GM12872 (cell line): ENCODE results near the gene SLC25A33.

Experiments used
- TF ChIP-seq, protein P1 (sequence below): IDR thresholded peaks from 3 replicates; pipeline ENCODE4 v1.5.1; 2011; ENCODE audit warnings: low read depth, mild to moderate bottlenecking, low read length, moderate library complexity; ENCODE audit not compliant: insufficient read depth

The SLC25A33 gene

DNA sequence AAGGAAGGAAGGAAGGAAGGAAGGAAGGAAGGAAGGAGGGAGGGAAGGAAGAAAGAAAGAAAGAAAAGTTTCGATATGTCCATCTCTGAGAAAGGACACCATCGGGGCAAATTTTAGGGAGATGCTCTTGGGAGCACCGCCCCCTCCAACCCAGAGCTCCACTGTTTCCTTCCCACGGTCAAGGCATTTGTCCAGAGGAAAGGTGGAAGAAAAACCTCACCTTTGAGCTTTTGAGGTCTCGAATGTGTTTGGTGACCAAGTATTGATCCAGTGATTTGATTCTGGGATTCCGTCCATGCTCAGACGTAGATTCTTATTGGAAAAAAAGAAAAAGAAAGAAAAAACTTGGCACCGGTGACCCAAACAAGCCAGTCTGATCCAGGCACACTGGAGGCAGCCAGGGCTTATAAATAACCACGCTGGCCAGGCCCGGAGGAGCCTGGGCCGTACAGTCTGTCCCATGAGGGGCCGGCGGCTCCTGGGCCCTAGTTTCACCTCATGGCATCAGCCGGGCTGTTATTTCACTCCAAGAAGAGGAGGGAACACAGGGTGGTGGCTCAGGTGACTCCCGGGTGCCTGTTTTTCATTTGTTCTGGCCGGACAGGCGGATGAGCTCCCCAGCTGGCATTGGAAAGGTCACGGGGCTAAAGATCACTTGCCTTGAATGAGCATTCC is 36.1 kb upstream of the SLC25A33 start:
- TF ChIP-seq, protein P1, sequence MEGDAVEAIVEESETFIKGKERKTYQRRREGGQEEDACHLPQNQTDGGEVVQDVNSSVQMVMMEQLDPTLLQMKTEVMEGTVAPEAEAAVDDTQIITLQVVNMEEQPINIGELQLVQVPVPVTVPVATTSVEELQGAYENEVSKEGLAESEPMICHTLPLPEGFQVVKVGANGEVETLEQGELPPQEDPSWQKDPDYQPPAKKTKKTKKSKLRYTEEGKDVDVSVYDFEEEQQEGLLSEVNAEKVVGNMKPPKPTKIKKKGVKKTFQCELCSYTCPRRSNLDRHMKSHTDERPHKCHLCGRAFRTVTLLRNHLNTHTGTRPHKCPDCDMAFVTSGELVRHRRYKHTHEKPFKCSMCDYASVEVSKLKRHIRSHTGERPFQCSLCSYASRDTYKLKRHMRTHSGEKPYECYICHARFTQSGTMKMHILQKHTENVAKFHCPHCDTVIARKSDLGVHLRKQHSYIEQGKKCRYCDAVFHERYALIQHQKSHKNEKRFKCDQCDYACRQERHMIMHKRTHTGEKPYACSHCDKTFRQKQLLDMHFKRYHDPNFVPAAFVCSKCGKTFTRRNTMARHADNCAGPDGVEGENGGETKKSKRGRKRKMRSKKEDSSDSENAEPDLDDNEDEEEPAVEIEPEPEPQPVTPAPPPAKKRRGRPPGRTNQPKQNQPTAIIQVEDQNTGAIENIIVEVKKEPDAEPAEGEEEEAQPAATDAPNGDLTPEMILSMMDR: no peak

DNA sequence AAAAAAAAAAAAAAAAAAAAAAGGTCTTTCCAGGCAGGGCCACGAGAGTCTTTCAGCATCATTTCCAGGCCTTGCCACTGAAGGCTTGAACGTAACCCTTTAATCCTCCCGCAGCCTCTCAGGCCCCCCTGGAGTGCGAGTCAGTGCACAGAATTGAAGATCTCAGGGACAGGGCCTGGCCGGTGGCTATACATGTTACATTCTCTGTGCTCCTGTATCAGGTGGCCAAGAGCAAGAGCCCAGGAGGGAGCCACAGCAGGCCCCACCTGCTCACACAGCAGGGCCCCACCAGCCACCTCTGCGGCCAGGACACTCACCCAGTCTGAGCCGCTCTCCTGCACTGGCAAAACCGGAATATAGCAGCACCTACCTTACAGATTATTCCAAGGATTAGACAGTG is 34.1 kb upstream of the SLC25A33 start:
- TF ChIP-seq, protein P1: no peak

DNA sequence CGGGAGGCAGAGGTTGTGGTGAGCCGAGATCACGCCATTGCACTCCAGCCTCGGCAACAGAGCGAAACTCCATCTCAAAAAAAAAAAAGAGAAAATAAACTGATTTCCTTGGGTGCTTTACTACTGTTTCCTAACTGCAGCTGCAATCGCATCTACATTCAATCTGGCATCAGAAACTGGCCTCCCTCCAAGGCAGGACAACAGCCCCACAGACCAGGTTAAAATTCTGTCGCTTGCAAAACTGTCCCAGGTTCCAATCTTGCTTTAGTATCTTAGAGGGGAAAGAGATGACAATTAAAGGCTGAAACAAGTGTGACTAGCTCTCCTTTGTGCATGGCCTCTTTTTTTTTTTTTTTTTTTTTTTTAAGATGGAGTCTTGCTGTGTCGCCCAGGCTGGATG is 32.4 kb upstream of the SLC25A33 start:
- TF ChIP-seq, protein P1: no peak

DNA sequence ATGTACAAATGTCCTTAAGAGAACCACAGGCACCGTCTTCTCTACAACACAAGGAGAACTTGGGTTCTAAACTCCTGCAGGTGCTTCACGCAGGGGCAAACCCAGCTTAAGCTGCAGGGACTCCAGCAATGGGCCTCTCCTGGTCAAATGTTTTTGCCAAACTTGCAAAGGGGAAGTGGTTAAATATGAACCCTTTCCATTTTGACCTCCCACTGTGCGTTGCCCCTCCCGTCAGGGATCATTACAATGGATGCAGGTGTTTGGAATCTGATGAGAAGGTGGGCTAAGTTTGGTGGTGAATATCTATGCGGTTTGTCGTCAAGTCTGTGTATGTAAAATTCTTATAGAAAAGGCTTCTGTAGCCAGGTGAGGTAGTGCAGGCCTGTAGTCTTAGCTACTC is 29.1 kb upstream of the SLC25A33 start:
- TF ChIP-seq, protein P1: no peak

DNA sequence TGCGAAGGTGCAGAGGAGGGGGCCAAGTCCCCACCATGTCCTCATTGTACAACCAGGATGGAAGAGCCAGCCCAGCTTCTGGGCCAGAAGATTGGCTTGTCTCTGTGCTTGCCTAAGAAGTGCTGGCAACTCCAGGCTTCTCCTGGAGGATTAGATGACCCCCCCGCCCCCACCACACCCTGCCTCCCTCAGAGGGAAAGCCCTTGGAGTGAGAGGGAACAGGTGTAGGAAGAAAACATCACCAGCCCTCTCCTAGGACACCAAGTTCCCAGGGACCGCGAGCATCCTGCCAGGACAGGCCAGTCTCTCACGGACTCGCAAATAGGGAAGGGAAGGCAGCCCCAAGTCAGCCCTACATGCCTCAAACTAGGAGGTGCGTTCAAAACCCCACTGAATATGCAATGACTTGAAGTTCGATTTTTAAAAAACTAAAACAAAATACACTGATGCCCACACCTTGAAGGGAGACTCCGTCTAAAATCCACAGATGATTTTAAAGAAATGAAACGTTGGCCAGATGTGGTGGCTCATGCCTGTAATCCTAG is 20.7 kb upstream of the SLC25A33 start:
- TF ChIP-seq, protein P1: no peak

DNA sequence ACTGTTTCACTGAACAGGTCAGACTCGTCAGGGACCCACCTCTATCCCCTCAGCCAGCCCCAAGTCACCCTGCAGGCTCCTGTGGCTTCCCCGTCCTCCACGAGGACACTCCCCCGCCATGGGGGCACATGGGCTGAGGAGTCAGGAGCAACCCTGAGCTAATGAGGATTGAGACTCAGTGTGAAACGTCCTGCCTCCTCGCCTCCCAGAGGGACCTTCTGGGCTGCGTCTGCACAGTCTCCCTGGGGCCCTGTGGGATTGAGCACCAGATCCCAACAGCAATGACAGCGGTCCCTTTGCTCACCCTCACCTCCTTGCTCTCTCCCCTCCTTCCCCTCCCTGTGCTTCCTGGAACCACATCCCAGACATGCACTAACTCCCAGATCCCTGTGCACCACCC is 18.9 kb upstream of the SLC25A33 start:
- TF ChIP-seq, protein P1: no peak

DNA sequence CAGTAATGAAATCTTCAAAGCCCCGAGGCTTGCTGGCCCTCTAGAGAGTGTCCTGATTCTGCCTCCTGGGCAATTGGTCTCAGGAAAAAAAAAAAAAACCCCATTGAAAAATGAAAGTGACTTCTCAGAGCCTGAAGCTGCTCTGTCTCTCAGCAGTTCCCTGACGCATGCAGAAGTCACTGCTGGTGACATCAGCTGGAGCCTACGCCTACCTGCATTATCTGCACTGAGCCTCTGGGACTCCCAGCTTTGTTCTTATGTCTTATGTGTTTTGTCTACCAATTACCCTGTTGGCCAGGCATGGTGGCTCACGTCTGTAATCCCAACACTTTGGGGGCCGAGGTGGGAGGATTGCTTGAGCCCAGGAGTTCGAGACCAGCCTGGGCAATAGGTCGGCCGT is 10.1 kb upstream of the SLC25A33 start:
- TF ChIP-seq, protein P1: no peak
